Mucosa of descending colon (tissue), 3 donors: ENCODE results near the gene OR52A5. TPM values are rescaled to one million over a fixed set of nuclear protein-coding genes. Genes with fewer than 3 reads are reported as not detected.

Experiments used
- ATAC-seq: fragments of 200-7000 bp; cut with Tn5 transposase; one replicate; pipeline ENCODE4 v1.9.1; 2020; ENCODE audit warnings: mild to moderate bottlenecking, moderate library complexity
- DNase-seq, 3 donors: peaks; one replicate each; pipeline ENCODE4 v3.0.0-alpha.2; 2020
- H3K36me3 ChIP-seq: fragments of 200-600 bp; one replicate; pipeline ENCODE4 v1.8.0; 2021; ENCODE audit warnings: low read depth, mild to moderate bottlenecking
- H3K4me1 ChIP-seq: fragments of 200-600 bp; one replicate; pipeline ENCODE4 v1.8.0; 2021; ENCODE audit warnings: low read depth, mild to moderate bottlenecking
- H3K4me3 ChIP-seq: fragments of 200-600 bp; one replicate; pipeline ENCODE4 v1.8.0; 2021; ENCODE audit warnings: mild to moderate bottlenecking
- H3K9me3 ChIP-seq: fragments of 200-600 bp; one replicate; pipeline ENCODE4 v1.8.0; 2021; ENCODE audit warnings: mild to moderate bottlenecking
- CTCF ChIP-seq: fragments of 200-600 bp; IDR thresholded peaks from one replicate; pipeline ENCODE4 v1.8.0; 2022; ENCODE audit warnings: antibody characterized with exemption, mild to moderate bottlenecking
- intact Hi-C, 2 donors: fragments of 100-400 bp; cut with DNase I in 1 of 2; cut with micrococcal nuclease in 1 of 2; formaldehyde crosslinking; loops; one replicate each; pipeline versions ENCODE4 v1.11.0 to v1.11.1; 2022; cut with DNase I, micrococcal nuclease
- total RNA-seq, 3 donors: library from RNA; stranded (reverse); fragmentation: NEBNext Ultra II Directional in 2 of 3; extraction: Animal tissue kit (Norgen Biotek cat#: 25700) in 2 of 3; gene quantifications; one replicate each; pipeline versions ENCODE4 v1.2.1 to v1.2.4, GENCODE V29; 2021 to 2023
- donor health status: DM: no; HTN: no; CAD: no; lungs with moderate emphysema.
- donor health status: DM: no; HTN: no; CAD: no.
- donor health status: DM: no; HTN: yes; CAD: no.

OR52A5 gene
- total RNA-seq, 3 donors from 2014 or later, result not detected

DNA sequence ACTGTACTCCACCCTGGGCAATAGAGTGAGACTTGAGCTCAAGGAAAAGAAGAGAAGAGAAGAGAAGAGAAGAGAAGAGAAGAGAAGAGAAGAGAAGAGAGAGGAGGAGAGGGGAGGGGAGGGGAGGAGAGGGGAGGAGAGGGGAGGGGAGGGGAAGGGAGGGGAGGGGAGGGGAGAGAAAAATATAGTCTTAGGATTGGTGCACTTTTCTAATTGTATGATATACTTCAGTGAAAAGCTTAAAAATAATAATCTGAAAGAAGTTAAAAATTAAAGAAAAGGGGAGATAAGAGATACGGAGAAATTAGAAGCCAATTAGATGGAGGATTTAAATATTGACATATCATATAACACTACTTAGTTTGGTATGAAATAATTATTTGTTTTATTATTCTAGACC is 19.3 kb downstream of the OR52A5 start:
- Histone ChIP-seq H3K4me1 (no peaks in the 10 kb centered on the region), H3K36me3 (no peaks in the 10 kb centered on the region), H3K9me3 (no peaks in the 10 kb centered on the region), H3K4me3 (no peak overlapping the region)
- ATAC-seq (no peak), DNase-seq (no peak)
- intact Hi-C loops, result no loop called here
- no peak for TF ChIP-seq CTCF

- no peak overlapping the region for H3K4me3 ChIP-seq
- ATAC-seq, result no peak
- H3K36me3 ChIP-seq, result no peaks in the 10 kb centered on the region
- no peaks in the 10 kb centered on the region for H3K4me1 ChIP-seq
- no peak for TF ChIP-seq CTCF
- intact Hi-C loops, result no loop called here
- DNase-seq, result no peak
- no peaks in the 10 kb centered on the region for H3K9me3 ChIP-seq
Measured at GRCh38 chr11:5117588-5117987, 20.6 kb downstream of the OR52A5 start.

DNA sequence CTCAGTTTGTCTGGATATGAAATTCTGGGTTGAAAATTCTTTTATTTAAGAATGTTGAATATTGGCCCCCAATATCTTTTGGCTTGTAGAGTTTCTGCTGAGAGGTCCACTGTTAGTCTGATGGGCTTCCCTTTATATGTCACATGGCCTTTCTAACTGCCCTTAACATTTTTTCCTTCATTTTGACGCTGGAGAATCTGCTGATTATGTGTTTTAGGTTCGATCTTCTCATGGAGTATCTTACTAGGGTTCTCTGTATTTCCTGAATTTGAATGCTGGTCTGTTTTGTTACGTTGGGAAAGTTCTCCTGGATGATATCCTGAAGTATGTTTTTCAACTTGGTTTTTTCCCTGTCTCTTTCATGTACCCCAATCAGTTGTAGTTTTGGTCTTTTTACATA is 22.8 kb downstream of the OR52A5 start:
- ATAC-seq (no peak), DNase-seq (no peak)
- Histone ChIP-seq H3K36me3 (no peaks in the 10 kb centered on the region), H3K9me3 (no peaks in the 10 kb centered on the region), H3K4me3 (no peak overlapping the region), H3K4me1 (no peaks in the 10 kb centered on the region)
- TF ChIP-seq CTCF, result no peak
- intact Hi-C loops, result no loop called here

- H3K9me3 ChIP-seq, result no peaks in the 10 kb centered on the region
- DNase-seq (no peak), ATAC-seq (no peak)
- no peaks in the 10 kb centered on the region for H3K4me1 ChIP-seq
- TF ChIP-seq CTCF, result no peak
- no peak overlapping the region for H3K4me3 ChIP-seq
- no peaks in the 10 kb centered on the region for H3K36me3 ChIP-seq
- intact Hi-C loops, result no loop called here
Measured at GRCh38 chr11:5107285-5107684, 30.9 kb downstream of the OR52A5 start.

- intact Hi-C loops, result no loop called here
- no peak for TF ChIP-seq CTCF
- no peak for ATAC-seq
Measured at GRCh38 chr11:5103066-5103465, 35.1 kb downstream of the OR52A5 start.

GRCh38 chr11:5102246-5102645 is 35.9 kb downstream of the OR52A5 start:
- ATAC-seq (no peak), DNase-seq (no peak)
- intact Hi-C loops, result no loop called here
- Histone ChIP-seq H3K9me3 (no peaks in the 10 kb centered on the region), H3K4me3 (no peak overlapping the region), H3K4me1 (no peaks in the 10 kb centered on the region), H3K36me3 (no peaks in the 10 kb centered on the region)
- no peak for TF ChIP-seq CTCF

More at GRCh38 chr11:5103066-5103465, 35.1 kb downstream of the OR52A5 start:
- H3K4me1 ChIP-seq, result no peaks in the 10 kb centered on the region
- no peaks in the 10 kb centered on the region for H3K9me3 ChIP-seq
- H3K4me3 ChIP-seq, result no peak overlapping the region
- no peak for DNase-seq
- no peaks in the 10 kb centered on the region for H3K36me3 ChIP-seq
